Measurements from ENCODE around the gene OXTR. TPM values are rescaled to one million over a fixed set of nuclear protein-coding genes. Genes with fewer than 3 reads are reported as not detected.

OXTR gene
- total and polyA plus RNA-seq, 2 experiments from 2014 or later, result 128 to 340 TPM

DNA sequence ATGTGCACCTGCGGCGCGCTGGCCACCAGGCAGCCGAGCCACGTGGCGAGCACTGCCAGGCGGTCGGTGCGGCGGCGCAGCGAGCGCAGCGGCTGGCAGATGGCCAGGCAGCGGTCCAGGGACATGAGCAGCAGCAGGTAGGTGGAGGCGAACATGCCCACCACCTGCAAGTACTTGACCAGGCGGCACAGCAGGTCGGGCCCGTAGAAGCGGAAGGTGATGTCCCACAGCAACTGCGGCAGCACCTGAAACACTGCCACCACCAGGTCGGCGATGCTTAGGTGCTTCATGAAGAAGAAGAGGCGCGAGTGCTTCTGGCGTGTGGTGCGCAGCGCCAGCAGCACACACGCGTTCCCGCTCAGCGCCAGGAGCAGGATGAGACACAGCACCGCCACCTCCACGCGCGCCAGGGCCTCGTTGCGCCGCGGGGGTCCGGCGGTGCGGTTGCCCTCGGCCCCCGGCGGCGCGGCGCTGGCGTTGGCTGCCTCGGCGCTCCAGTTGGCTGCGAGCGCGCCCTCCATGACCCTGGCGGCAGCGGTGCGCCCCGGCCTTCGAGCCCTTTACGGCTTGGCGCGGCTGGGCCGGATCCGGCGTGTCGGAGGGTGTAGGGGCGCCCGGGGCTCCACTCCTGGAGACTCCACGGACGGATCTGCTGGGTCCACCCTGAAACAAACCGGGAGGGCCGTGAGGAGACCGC is 1.6 kb downstream of the OXTR start:
- in situ Hi-C loops (cut with MboI), result loop anchor here (25.0 kb wide), 1 partner anchor 544 kb away; no protein-coding TSS in a partner anchor
- peaks cover 63% of the 10 kb centered on the region for H3K79me2 ChIP-seq (ENCODE audit: insufficient read depth)

DNA sequence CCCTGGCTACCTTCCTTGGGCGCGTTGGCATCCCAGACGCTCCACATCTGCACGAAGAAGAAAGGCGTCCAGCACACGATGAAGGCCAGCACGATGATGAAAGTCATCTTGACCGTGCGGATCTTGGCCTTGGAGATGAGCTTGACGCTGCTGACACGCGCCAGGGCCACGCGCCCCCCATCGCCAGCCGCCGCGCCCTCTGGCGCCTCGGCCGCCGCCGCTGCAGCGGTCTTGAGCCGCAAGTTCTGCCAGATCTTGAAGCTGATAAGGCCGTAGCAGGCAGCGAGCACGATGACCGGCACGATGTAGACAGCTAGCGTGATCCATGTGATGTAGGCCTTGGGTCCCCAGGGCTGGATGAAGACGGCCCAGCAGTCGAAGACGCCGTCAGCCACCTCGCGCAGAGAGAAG is 2.2 kb downstream of the OXTR start:
- H3K9ac ChIP-seq, result peak overlapping the region; percentile 65
- WGBS, 2 experiments (ENCODE audit: low coverage in 1 of 2, low lambda C conversion rate in 2 of 2, missing lambda C conversion rate in 2 of 2), result 41 to 45% methylated on average over 37 of the region's 37 CpGs
- no peak overlapping the region for H3K27ac ChIP-seq
- no peaks in the 10 kb centered on the region for H4K20me1 ChIP-seq (ENCODE audit: insufficient read depth)
- H3K9me3 ChIP-seq (ENCODE audit: low read depth), result no peaks in the 10 kb centered on the region
- no peaks in the 10 kb centered on the region for H3K27me3 ChIP-seq (replicated peaks; ENCODE audit: insufficient read depth)
- peak overlapping the region; percentile 83 for H3K4me3 ChIP-seq
- H3K36me3 ChIP-seq (ENCODE audit: low read depth), result peaks cover 10% of the 10 kb centered on the region; the same call in 1 of the 2 replicates
- H3K4me2 ChIP-seq (ENCODE audit: unreplicated experiment), result peak overlapping the region; percentile 84
- no peaks in the 10 kb centered on the region for H3K9me2 ChIP-seq (ENCODE audit: insufficient read depth)
- in situ Hi-C loops (cut with MboI), result loop anchor here (25.0 kb wide), 1 partner anchor 545 kb away; no protein-coding TSS in a partner anchor
- H3K4me1 ChIP-seq (ENCODE audit: insufficient read depth), result peaks cover 54% of the 10 kb centered on the region
- DNase-seq, result peak; percentile 45
- peaks cover 38% of the 10 kb centered on the region for H3F3A ChIP-seq (ENCODE audit: insufficient read depth)
- peaks cover 69% of the 10 kb centered on the region for H3K79me2 ChIP-seq (ENCODE audit: insufficient read depth)
- H2AFZ ChIP-seq, result peak overlapping the region; percentile 83; the same call in 1 of the 2 replicates
- no peak for TF ChIP-seq EZH2 (IDR thresholded peaks at IDR 0.05; ENCODE audit: insufficient read depth, poor library complexity, severe bottlenecking)
- TF ChIP-seq EZH2phosphoT487 (IDR thresholded peaks at IDR 0.05; ENCODE audit: insufficient read depth, low read depth), result no peak

More for the DNA sequence above, 1.6 kb downstream of the OXTR start:
- no peaks in the 10 kb centered on the region for H4K20me1 ChIP-seq (ENCODE audit: insufficient read depth)
- TF ChIP-seq EZH2phosphoT487 (IDR thresholded peaks at IDR 0.05; ENCODE audit: insufficient read depth, low read depth) (no peak), EZH2 (IDR thresholded peaks at IDR 0.05; ENCODE audit: insufficient read depth, poor library complexity, severe bottlenecking) (no peak)
- H3K4me2 ChIP-seq (ENCODE audit: unreplicated experiment), result peak overlapping the region; percentile 84
- H3F3A ChIP-seq (ENCODE audit: insufficient read depth), result peaks cover 32% of the 10 kb centered on the region
- DNase-seq, result peak; percentile 56
- no peaks in the 10 kb centered on the region for H3K9me3 ChIP-seq (ENCODE audit: low read depth)
- H2AFZ ChIP-seq, result peak overlapping the region; percentile 83
- H3K9ac ChIP-seq, result peak overlapping the region; percentile 65
- H3K27me3 ChIP-seq (replicated peaks; ENCODE audit: insufficient read depth), result no peaks in the 10 kb centered on the region
- H3K4me1 ChIP-seq (ENCODE audit: insufficient read depth), result peaks cover 54% of the 10 kb centered on the region
- H3K4me3 ChIP-seq, result peak overlapping the region; percentile 83
- peaks cover 8% of the 10 kb centered on the region; the same call in 1 of the 2 replicates for H3K36me3 ChIP-seq (ENCODE audit: low read depth)
- H3K27ac ChIP-seq, result peak overlapping the region; percentile 2; the same call in 1 of the 2 replicates
- H3K9me2 ChIP-seq (ENCODE audit: insufficient read depth), result no peaks in the 10 kb centered on the region
- 9 to 12% methylated on average over 67 to 70 of the region's 74 CpGs for WGBS, 2 experiments (ENCODE audit: low coverage in 1 of 2, low lambda C conversion rate in 2 of 2, missing lambda C conversion rate in 2 of 2)

DNA sequence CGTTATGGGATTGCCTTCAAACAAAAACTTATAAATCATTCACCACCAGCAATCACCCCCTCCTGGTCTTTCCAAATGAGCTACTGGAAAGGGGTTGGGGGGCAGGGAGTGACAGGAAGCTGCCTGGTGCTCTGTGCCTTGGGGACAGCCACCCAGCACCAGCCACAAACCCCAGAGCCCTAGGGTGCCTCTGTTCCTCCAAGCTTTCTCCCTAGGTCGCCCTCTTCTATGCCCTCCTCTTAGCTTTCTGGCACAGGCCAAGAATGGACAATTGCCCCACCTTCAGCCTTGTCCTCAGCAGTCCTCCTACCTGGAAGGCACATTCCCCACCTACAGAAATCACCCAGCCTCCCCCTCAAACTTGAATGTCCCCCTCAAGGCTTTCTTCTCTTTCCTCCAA is 3.3 kb downstream of the OXTR start:
- TF ChIP-seq EZH2 (IDR thresholded peaks at IDR 0.05; ENCODE audit: insufficient read depth, poor library complexity, severe bottlenecking), result no peak
- no peak for TF ChIP-seq EZH2phosphoT487 (IDR thresholded peaks at IDR 0.05; ENCODE audit: insufficient read depth, low read depth)
- Histone ChIP-seq H3K9ac (peak overlapping the region; percentile 65), H3K4me1 (ENCODE audit: insufficient read depth) (peaks cover 54% of the 10 kb centered on the region), H3K27ac (no peak overlapping the region), H3F3A (ENCODE audit: insufficient read depth) (peaks cover 48% of the 10 kb centered on the region), H3K9me2 (ENCODE audit: insufficient read depth) (no peaks in the 10 kb centered on the region), H3K36me3 (ENCODE audit: low read depth) (peaks cover 13% of the 10 kb centered on the region; the same call in 1 of the 2 replicates), H3K79me2 (ENCODE audit: insufficient read depth) (peaks cover 77% of the 10 kb centered on the region), H4K20me1 (ENCODE audit: insufficient read depth) (no peaks in the 10 kb centered on the region), H3K27me3 (replicated peaks; ENCODE audit: insufficient read depth) (no peaks in the 10 kb centered on the region), H3K4me2 (ENCODE audit: unreplicated experiment) (peak overlapping the region; percentile 84), H3K9me3 (ENCODE audit: low read depth) (no peaks in the 10 kb centered on the region), H2AFZ (no peak overlapping the region), H3K4me3 (peak overlapping the region; percentile 83)
- DNase-seq, result no peak
- 88 to 92% methylated on average over 2 of the region's 2 CpGs for WGBS, 2 experiments (ENCODE audit: low coverage in 1 of 2, low lambda C conversion rate in 2 of 2, missing lambda C conversion rate in 2 of 2)
- in situ Hi-C loops (cut with MboI), result loop anchor here (25.0 kb wide), 1 partner anchor 546 kb away; no protein-coding TSS in a partner anchor

GRCh38 chr3:8765528-8765927 is 3.9 kb downstream of the OXTR start:
- H3K79me2 ChIP-seq (ENCODE audit: insufficient read depth), result peaks cover 77% of the 10 kb centered on the region
- peaks cover 48% of the 10 kb centered on the region for H3F3A ChIP-seq (ENCODE audit: insufficient read depth)
- H4K20me1 ChIP-seq (ENCODE audit: insufficient read depth), result no peaks in the 10 kb centered on the region
- no peaks in the 10 kb centered on the region for H3K9me3 ChIP-seq (ENCODE audit: low read depth)
- no peak overlapping the region for H2AFZ ChIP-seq
- no peaks in the 10 kb centered on the region for H3K9me2 ChIP-seq (ENCODE audit: insufficient read depth)
- in situ Hi-C loops (cut with MboI), result loop anchor here (25.0 kb wide), 1 partner anchor 547 kb away; no protein-coding TSS in a partner anchor
- no peak for DNase-seq
- peaks cover 13% of the 10 kb centered on the region; the same call in 1 of the 2 replicates for H3K36me3 ChIP-seq (ENCODE audit: low read depth)
- TF ChIP-seq EZH2 (IDR thresholded peaks at IDR 0.05; ENCODE audit: insufficient read depth, poor library complexity, severe bottlenecking), result no peak
- TF ChIP-seq EZH2phosphoT487 (IDR thresholded peaks at IDR 0.05; ENCODE audit: insufficient read depth, low read depth), result no peak
- H3K4me2 ChIP-seq (ENCODE audit: unreplicated experiment), result peak overlapping the region; percentile 84
- H3K4me1 ChIP-seq (ENCODE audit: insufficient read depth), result peaks cover 54% of the 10 kb centered on the region
- H3K27me3 ChIP-seq (replicated peaks; ENCODE audit: insufficient read depth), result no peaks in the 10 kb centered on the region
- no peak overlapping the region for H3K27ac ChIP-seq
- H3K9ac ChIP-seq, result peak overlapping the region; percentile 65
- peak overlapping the region; percentile 83 for H3K4me3 ChIP-seq
- 48 to 54% methylated on average over 4 of the region's 4 CpGs for WGBS, 2 experiments (ENCODE audit: low coverage in 1 of 2, low lambda C conversion rate in 2 of 2, missing lambda C conversion rate in 2 of 2)
